Measurements from ENCODE around the gene ECHS1.
A peak's percentile ranks its signal among the peaks of the same experiment; 100 is the strongest.

ECHS1 gene

DNA sequence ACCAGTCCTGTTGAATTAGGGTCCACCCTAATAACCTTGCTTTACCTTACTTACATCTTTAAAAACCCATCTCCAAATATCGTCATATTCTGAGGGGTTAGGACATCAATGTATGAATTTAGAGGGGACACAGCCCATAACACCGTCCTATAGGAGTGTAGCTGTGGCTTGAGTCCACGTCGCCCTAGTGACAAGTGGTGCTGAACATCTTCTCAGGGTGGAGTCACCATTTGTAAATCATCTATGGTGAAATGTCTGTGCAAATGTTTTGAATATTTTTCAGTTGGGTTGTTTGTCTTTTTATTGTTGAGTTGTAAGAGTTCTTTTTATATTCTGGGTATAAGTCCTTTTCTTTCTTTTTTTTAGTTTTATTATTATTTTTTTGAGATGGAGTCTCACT is 31.2 kb downstream of the ECHS1 start:
- DNase-seq (ENCODE audit: low read depth), result no peak

DNA sequence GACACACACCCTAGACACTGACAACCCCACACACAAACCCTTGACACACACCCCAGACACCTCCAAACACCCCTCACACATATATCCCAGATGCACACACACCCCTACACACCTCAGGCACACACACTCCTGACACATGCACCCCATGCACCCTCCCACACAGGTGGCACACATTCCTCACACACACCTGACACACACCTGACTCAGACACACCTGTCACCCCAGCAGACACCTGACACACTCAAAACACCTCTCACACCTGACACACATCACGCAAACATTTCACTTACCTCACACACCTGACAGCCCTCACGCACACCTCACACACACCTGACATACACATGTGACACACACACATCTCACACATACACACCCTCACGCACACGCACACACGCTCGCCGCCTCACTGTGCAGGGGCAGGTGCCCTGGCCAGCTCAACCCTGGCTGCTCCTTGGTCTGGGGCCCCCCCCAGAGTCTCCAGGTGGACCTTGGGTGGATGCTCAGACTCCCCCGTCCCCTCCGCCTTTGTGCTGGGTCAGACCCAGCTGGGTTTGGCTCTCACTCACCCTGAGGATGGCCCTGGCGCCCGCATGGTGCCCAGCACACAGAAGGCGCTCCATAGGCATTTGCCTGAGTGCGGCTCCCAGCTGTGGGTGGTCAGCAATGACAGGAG is 33.3 kb downstream of the ECHS1 start:
- no peak for DNase-seq (ENCODE audit: low read depth)

DNA sequence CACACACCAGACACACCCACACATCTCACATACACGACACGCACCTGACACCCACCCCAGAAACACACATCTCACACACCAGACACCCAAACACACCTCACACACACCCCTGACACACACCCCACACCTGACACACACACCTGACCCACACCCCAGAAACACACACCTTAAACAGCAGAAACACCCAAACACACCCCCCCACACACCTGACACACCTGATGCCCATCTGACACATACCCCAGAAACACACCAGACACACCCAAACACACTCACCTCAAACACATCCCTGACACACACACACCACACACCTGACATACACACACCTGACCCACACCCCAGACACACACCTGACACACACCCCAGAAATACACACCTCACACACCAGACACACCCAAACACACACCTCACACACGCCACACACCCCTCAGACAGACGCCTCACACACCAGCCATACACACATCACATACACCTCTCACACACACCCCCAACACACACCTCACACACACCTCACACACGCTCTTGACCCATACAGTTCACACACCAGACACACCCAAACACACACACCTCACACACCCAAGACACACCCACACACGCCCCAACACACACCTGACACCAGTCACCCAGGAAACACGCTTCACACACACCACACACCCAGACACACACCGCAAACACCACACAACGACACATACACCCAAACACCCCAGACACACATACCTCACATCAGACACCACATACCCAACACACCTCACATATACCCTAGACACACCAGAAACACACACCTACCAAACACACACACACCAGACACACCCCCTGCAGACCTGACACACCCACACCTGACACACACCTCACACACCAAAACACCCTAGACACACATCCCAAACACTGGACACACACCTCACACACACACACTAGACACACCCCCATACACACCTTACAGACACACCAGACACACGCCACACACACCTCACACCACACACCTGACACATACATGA is 34.8 kb downstream of the ECHS1 start:
- DNase-seq (ENCODE audit: low read depth), result no peak

DNA sequence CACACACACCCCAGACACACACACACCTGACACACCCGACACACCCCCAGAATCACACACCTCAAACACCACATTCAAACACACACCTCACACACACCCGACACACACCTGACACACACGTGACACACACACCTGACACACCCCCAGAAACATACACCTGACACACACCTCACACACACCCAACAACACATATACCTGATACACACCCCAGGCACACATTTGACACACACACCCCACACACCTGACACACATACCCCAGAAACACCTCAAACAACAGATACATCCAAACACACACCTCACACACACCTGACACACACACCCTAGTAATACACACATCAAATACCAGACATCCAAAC is 35.8 kb downstream of the ECHS1 start:
- no peak for DNase-seq (ENCODE audit: low read depth)

DNA sequence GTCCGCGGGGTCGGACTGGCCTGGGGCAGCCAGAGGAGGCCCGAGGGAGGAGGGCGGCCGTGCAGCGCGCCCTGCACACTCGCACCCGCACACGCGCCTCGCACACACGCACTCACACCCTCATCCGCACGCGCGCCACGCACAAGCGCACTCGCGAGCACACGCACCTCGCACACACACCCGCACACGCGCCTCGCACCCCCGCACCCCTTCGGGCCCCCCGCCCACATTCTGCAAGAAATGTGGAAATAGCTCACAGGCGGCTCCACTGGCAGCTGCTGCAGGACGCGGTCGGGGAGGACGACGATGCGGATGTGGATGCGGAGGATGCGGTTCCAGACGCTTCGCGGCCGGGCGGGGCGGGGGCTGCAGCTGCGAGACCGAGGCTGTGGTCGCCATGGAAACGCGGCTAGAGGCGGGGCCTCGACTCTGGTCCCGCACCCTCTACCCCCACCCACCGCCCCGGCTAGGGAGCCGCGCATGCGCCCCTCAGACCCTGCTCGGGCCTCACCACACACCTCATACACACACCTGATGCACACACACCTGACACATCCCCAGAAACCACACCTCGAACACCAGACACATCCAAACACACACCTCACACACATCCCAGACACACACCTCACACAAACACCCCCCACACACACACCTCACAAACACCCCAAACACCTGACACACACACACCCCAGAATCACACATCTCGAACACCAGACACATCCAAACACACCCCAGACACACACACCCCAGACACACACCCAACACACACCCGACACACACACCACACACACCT is 36.4 kb downstream of the ECHS1 start, which contains the start of gene CALY:
Gene CALY, minus strand, starts transcription at position 320 of the 793 bp plus-strand sequence. CDS start 7,907 bp downstream, outside the sequence.
- DNase-seq (ENCODE audit: low read depth), result peak; percentile 85

DNA sequence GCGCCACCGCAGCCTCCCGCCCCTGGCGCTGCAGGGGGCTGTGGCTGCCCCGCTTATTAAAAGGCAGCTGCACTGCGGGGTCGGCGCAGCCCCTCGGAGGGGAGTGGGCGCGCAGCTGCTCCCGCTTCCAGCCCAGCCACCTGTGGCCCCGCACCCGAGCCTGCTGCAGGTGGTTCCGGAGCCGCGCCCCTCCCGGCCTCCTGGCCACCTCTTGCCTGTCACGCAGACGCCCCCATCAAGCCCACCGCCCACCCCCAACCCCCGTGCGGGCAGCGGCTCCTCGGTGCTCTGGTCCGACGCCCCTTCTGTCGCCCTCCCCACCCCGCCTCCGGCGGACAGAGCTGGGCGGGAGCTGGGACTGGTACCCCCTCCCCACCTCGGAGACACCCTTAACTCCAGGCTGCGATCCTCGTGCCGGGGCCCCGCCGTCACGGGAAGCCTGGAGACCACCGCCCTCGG is 37.0 kb downstream of the ECHS1 start:
- DNase-seq (ENCODE audit: low read depth), result no peak

DNA sequence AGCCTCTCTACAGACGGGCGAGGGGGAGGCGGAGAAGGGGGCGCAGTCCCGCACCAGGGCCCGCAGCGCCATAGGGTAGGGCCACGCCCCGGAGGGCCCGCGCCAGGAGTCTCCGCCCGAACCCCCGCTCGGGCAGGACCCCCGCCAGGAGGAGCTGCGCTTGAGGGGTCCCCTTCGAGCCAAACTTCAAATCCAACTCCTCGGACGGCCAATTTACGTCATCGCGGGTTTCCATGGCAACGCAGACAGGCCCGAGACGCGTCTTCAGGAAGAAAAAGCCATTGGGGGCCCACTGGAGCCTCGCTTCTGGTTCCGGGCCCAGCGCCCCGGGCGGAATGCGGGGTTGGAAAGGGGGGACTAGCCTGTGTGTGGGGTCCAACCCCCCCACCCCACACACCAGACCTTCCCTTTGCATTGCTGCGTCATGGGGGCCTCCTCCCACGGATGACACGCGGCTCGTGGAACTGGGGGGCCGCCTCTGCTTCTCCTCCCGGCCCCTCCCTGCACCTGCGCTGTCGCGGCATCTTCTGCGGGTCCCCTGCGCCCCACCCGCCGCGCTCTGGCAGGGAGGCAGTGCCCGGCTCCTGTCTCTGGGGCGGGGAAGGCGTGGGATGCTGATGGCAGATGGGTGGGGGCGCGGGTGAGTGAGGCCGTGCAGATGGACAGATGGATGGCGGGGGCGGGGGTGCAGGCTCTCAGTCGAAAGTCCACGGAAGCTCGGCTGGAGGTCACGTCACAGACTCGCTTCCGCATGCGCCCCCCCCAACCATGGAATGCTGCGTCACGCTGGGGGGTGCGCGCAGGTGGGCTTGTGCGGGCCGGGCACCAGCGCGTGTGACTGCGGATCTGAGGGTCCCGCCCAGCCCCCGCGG is 37.7 kb downstream of the ECHS1 start:
- DNase-seq (ENCODE audit: low read depth), result peak; percentile 82

DNA sequence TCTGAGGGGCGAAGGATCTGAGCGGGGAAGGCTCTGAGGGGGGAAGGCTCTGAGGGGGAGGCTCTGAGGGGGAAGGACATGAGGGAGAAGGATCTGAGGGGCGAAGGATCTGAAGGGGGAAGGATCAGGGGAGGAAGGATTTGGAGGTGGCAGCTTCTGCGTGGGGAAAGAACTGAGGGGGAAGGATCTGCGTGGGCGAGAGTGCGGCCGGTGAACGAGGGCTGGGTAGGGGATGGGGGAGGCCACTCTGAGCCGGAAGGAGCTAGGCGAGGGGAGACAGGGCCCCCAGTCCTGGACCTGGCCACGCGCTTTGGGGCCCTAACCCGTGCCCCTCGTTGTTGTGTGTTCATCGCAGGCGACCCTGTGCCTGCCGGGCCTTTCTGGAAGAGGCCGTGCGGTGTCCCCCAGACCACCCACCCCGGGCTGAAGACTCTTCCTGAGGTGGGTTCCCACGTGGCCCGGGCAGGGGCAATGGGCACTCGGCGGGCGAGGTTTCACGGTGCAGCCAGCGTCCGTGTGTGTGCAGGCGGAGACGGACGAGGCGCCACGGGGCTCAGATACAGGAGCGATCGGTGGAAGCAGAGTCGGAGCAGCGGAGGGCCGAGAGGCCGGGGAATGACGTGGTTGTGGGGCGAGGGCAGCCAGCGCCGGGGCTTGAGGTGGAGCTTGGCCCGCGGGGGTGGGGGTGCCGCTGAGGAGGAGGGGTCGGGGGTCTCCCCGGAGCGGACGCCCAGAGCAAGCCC is 38.5 kb downstream of the ECHS1 start:
- DNase-seq (ENCODE audit: low read depth), result no peak

DNA sequence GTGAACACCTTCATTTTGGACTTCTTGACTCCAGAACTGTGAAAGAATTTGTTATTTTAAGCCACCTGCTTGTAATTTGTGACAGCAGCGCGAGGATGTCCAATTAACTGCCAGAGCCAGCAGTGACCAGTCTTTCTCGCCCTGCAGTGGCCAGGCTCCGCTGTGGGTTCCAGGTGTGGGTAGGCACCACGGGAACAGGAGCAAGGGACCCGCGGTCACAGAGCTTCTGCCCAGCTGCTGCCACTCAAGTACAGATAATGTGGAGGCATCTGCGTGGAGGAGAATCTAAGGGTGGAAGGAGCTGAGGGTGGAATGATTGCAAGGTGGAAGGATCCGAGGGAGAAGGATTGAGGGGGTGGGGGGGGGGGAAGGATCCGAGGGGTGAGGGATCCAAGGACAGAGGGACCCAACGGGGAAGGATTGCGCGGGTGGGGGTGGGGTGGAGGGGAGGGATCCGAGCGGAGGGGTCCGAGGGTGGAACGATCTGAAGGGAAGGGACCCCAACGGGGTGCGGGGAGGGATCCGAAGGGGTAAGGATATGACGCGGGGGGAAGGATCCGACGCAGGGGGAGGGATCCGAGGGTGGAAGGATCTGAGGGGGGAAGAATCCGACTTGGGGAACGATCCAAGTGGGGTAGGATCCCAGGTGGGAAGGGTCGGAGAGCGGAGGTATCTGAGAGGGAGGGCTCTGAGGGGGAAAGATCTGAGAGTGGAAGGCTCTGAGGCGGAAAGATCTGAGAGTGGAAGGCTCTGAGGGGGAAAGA is 40.0 kb downstream of the ECHS1 start:
- no peak for DNase-seq (ENCODE audit: low read depth)

DNA sequence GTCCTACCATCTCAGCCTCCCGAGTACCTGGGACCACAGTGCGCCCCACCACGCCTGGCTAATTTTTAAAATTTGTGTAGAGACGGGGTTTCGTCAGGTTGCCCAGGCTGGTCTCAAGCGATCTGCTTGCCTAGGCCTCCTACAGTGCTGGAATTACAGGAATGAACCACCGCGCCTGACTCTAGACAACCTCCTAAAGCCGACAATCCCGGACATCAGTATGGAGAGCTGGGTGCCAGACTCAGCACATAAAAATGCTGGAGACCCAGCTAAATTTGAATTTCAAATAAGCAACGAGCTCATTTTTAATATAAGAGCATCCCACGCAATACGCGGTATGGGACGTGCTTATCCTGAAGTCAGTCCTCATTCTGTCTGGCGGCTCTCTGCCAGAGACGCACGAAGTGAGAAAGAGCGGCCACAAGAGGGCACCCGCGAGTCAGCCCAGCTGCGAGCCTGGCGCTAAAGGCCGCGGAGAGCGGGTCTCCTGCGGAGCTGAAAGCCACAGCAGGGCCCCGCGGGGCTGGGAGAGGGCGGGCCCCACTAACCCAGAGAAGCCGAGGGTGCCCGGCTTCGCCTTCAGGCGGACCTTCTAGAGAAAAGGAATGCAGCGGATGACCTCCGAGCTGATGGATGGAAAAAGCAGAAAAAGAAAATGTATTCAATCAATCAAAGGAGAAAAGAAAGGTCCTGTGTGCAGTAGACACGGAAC is 43.5 kb downstream of the ECHS1 start:
- peak; percentile 60 for DNase-seq (ENCODE audit: low read depth)

DNA sequence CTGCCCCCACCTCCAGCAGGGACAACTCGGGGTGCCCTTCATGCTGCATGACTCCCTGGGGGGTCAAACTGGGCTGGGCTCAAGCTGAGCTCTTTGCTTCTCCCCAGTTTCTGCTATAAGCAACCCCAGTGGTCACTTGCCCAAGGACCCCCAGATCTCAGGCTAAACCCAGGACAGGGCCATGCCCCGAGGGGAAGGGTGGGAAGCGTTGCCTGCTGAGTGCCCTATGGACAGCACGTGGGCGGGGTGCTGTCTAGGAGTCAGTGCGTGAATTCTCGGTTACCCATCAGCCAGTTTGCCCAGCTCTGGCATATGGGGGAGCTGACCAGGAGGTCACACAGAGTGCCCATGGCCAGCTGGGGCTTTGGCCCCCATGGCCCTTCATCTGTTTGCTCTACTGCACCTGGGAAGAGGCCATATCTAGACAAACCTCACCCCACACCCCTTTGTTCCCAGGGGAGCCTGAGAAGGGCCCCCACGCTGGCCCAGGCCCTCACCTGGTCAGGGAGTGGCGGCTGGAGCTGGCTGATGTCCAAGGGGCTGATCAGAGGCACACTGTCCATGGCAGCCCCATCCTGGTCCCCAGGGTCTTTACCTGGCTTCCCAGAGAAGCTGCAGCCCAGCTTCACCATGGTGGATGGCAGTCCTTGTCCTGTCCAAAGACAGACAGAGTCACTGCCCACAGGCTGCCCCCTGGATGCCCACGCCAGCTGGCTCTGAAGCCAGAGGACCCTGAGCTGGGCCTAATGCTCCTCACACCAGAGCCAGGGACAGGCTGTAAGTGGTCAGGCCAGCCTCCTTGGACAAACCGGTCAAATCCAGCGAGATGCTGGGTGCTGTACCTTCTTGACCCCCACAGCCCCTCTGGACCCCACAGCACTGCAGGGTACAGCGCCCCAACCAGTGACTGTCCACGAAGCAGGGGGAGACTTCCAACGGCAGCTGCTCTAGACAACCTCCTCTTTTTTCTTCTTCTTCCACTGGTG is 44.5 kb downstream of the ECHS1 start:
- no peak for DNase-seq (ENCODE audit: low read depth)

DNA sequence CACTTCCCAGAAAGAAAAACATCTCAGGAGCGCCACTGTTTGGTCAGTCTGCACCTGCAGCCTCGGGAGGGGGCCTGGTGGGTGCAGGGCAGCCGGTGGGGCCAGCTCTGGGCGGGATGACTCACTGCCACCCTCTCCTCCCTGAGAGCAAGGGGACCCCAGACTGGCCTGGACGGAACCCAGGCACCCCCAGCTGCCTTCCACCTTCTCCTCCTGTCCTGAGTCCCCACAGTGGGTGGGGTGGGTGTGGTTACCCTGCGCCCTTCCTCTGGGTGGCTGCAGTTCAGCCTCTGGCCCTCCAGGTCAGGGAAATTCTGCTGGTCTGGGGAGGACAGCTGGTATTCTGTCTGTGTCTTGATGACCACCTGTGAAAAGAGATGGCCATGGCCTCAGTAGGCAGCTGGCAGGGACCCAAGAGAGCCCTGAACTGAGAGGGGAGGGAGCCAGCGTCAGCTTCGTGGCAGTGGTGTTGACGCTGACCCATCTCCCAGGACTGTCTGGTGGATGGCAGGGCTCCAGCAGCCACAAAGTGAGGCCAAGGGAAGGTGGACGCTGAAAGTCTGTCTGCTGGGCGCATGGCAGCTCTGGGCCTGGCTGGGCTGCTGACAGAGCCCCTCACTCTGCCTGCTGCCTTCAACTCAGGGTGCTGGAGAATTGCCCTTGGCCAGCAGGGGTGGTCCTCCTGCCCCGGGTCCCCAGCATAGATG is 45.4 kb downstream of the ECHS1 start:
- no peak for DNase-seq (ENCODE audit: low read depth)

DNA sequence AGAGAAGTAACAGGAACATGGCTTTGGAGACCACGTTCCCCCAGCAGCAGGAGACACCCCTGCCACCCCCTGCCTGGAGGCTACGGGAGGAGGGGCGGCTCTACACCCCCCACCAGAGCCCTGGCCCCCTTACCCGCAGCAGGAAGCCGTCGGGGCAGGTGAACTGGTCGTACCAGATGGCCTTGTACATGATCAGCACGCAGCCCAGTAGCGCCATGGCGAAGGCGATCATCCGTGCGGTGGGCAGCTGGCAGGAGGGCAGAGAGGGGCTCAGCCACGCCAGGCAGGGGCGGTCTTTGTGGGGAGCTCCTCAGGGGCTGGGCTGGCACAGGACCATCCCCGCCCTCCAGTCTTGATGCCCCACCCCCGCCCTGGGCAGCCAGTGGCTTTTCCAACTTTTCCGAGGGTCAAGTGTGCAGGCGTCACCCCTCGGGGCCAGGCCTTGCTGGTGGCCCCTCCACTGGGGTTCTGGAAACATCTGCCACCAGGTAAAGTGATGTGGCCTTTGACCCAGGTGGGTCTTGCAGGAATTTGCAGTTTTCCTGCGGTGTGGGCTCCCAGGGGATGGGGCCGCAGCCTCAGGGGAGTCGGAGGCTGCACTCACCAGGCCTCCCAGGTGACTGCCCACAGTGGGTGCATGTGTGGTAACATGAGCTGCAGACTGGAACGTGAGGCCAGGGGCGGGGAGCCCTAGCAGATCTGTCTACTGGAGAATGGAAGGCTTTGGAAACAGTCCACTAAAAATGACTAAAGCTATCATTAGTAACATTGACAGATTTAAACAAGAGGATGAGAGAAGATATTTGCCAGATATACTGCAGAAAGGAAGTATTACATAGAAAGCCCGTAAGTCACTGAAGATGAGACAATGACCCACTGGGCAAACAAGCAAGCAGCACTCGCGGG is 46.2 kb downstream of the ECHS1 start:
- no peak for DNase-seq (ENCODE audit: low read depth)

DNA sequence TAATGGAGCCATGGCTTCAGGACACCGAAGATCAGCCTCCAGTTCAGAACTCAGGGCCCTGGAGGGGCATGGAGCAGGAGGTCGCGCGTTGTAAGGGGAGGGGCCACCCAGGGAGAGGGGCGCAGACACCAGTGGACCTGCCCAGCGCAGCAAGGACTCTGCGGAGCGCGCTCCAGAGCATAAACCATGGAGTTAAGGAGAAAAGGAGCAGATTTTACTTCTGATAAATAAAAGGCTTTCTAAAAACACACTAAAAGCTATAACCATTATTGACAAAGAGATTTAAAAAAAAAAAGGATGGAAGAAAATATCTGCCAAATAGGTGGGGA is 47.0 kb downstream of the ECHS1 start:
- no peak for DNase-seq (ENCODE audit: low read depth)

DNA sequence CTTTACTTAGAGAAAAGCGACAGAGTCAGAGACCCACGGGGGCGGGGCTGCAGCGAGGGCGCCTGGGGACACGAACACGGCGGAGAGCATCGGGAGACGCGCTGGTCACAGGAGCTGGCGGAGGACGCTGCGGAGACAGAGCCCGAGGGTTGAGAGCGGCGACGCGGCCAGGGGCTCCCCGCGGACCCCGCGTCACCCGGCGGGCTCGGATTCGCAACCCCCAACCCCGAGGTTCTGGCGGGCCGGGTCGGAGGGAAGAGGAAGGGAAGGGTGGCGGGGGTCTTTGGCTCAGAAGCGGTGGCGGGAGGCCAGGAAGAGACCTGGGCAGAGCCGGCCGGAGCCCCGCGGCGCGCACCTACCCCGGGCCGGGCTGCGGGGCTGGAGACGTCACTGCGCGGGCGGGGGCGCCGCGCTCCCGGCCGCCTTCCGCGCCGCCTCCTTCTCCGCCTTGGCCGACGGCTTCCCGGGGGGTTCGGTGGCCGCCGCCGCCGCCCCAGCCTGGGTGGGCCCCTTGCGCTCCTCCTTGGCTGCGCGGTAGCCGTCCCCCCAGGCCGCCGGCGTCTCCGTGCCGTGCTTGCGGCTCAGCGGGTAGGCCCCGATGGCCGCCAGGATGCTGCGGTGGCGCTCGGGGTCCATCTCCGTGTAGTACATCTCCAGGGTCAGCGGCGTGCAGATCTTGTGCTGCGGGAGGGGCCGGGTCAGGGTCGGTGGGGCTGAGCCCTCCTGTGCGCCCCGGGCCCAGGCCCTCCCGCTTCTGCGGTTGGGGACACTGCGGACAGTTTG is 47.5 kb downstream of the ECHS1 start:
- DNase-seq (ENCODE audit: low read depth), result no peak

DNA sequence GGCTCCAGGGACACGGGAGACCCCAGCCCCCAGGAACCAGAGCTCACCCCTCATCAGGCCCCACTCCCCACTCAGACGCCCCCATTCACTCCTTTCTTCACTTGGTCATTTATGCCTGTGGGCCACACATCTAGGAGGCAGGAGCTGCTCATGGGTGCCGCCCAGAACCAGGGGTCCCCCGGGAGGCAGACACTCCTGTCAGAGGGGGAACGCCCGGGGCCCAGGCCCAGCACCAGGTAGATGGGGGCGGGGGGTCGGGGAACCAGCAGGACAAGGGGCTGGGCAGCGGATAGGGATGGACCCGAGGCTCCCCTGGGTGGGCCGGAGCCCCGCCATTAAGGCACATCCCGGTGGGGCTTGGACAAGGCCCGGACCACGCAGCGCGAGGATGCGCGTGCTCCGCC is 48.3 kb downstream of the ECHS1 start:
- DNase-seq (ENCODE audit: low read depth), result no peak
